Sigmoid colon (tissue), 4 donors: ENCODE data around the gene BMP15.

Experiments used
- CTCF ChIP-seq, 4 experiments: fragments of 450-650 bp in 3 of 4; fragments of 200-600 bp in 1 of 4; IDR thresholded peaks; one replicate each; pipeline ENCODE4 v1.5.1; 2016 to 2019; ENCODE audit warnings: antibody characterized with exemption in 4 of 4, mild to moderate bottlenecking in 3 of 4, moderate library complexity in 2 of 4
- EP300 ChIP-seq, 4 donors: sonication (generic); formaldehyde crosslinking; IDR thresholded peaks; one replicate each; pipeline ENCODE4 v1.6.1; 2017; ENCODE audit warnings: antibody characterized with exemption in 4 of 4

- TF ChIP-seq CTCF (IDR thresholded peaks at IDR 0.05) (no peak), EP300 (IDR thresholded peaks at IDR 0.05) (no peak)
Measured at GRCh38 chrX:50889582-50889981, 21.0 kb upstream of the BMP15 start.
